IMR-90 (cell line): ENCODE data around the gene ANKRD40. TPM values are rescaled to one million over a fixed set of nuclear protein-coding genes. Genes with fewer than 3 reads are reported as not detected.
"Not testable (repeated sequence)": the region's sequence is repeated elsewhere in the genome, so short reads cannot be mapped to it uniquely, and the experiment has no call there.

Experiments used
- ATAC-seq: fragments of 200-7000 bp; cut with Tn5 transposase; 2 replicates; pipeline ENCODE4 v1.9.1; 2020; ENCODE audit warnings: low read depth, mild to moderate bottlenecking, moderate library complexity
- BruUV-seq: library from RNA; stranded (reverse); fragments of 400-500 nt; replicated peaks from 2 replicates; lab custom pipeline; 2021; lab: Mats Ljungman, UMichigan
- CTCF ChIA-PET: fragments of 300-600 bp; formaldehyde crosslinking; extraction: SDS; loops from one replicate; lab custom pipeline; 2021; ENCODE audit warnings: antibody characterized with exemption; lab: Yijun Ruan, JAX
- POLR2A ChIA-PET: fragments of 300-600 bp; sonication (Branson Sonifier 250); formaldehyde crosslinking; loops from one replicate; lab custom pipeline; 2022; ENCODE audit warnings: antibody characterized with exemption; ENCODE audit not compliant: unreplicated experiment; lab: Charles Lee
- DNase-seq: peaks from one replicate; pipeline ENCODE4 v3.0.0; 2013
- H2AFZ ChIP-seq: replicated peaks from 2 replicates; pipeline ENCODE3; 2013; ENCODE audit warnings: low read length, mild to moderate bottlenecking; ENCODE audit not compliant: poor library complexity
- H2AK5ac ChIP-seq: 2 replicates; pipeline ENCODE4 v1.6.1; 2013; ENCODE audit warnings: low read depth, low read length, inconsistent platforms
- H2AK9ac ChIP-seq: replicated peaks from 2 replicates; pipeline ENCODE3; 2013; ENCODE audit warnings: mild to moderate bottlenecking, low read depth, low read length, moderate library complexity; ENCODE audit not compliant: poor library complexity
- H2BK120ac ChIP-seq: 2 replicates; pipeline ENCODE4 v1.6.1; 2013; ENCODE audit warnings: low read depth, low read length, inconsistent platforms
- H2BK15ac ChIP-seq: 3 replicates; pipeline ENCODE4 v1.6.1; 2013; ENCODE audit warnings: low read depth, low read length, inconsistent platforms
- H2BK20ac ChIP-seq: 2 replicates; pipeline ENCODE4 v1.6.1; 2013; ENCODE audit warnings: low read depth, mild to moderate bottlenecking, inconsistent platforms, low read length, moderate library complexity
- H2BK5ac ChIP-seq: 2 replicates; pipeline ENCODE4 v1.6.1; 2013; ENCODE audit warnings: mild to moderate bottlenecking, low read depth, low read length, inconsistent platforms; ENCODE audit not compliant: poor library complexity, severe bottlenecking
- H3K14ac ChIP-seq: replicated peaks from 2 replicates; pipeline ENCODE4 v1.6.1; 2013; ENCODE audit warnings: low read depth, low read length, inconsistent platforms
- H3K18ac ChIP-seq: 2 replicates; pipeline ENCODE4 v1.6.1; 2013; ENCODE audit warnings: low read depth, low read length, control low read depth
- H3K23ac ChIP-seq: 2 replicates; pipeline ENCODE4 v1.6.1; 2013; ENCODE audit warnings: low read depth, low read length, inconsistent platforms
- H3K27ac ChIP-seq: 2 replicates; pipeline ENCODE4 v1.5.1; 2013; ENCODE audit warnings: mild to moderate bottlenecking, control low read depth, low read length; ENCODE audit not compliant: insufficient read depth
- H3K27me3 ChIP-seq: 2 replicates; pipeline ENCODE4 v1.6.1; 2013; ENCODE audit warnings: low read length; ENCODE audit not compliant: control insufficient read depth, insufficient read depth
- H3K36me3 ChIP-seq: 2 replicates; pipeline ENCODE4 v1.6.1; 2013; ENCODE audit warnings: low read length, mixed read lengths; ENCODE audit not compliant: control insufficient read depth, insufficient read depth
- H3K4ac ChIP-seq: 2 replicates; pipeline ENCODE4 v1.6.1; 2013; ENCODE audit warnings: low read depth, low read length, inconsistent platforms
- H3K4me1 ChIP-seq: 2 replicates; pipeline ENCODE4 v1.6.1; 2013; ENCODE audit warnings: low read length, mixed read lengths; ENCODE audit not compliant: control insufficient read depth, insufficient read depth
- H3K4me2 ChIP-seq: 2 replicates; pipeline ENCODE4 v1.6.1; 2013; ENCODE audit warnings: low read depth, mild to moderate bottlenecking, control low read depth, low read length, moderate library complexity
- H3K4me3 ChIP-seq: 2 replicates; pipeline ENCODE4 v1.5.1; 2013; ENCODE audit warnings: low read depth, mild to moderate bottlenecking, control low read depth, low read length, moderate library complexity; ENCODE audit not compliant: insufficient read depth
- H3K56ac ChIP-seq: 2 replicates; pipeline ENCODE4 v1.6.1; 2013; ENCODE audit warnings: low read length, inconsistent platforms; ENCODE audit not compliant: insufficient read depth; ENCODE audit errors: extremely low read depth
- H3K79me1 ChIP-seq, 2 experiments: 2 replicates each; pipeline ENCODE4 v1.6.1; 2013; ENCODE audit warnings: low read length in 2 of 2, inconsistent platforms in 1 of 2, low read depth in 1 of 2
- H3K9ac ChIP-seq: 2 replicates; pipeline ENCODE4 v1.6.1; 2013; ENCODE audit warnings: low read depth, low read length, control low read depth
- H3K9me1 ChIP-seq: 2 replicates; pipeline ENCODE4 v1.6.1; 2013; ENCODE audit warnings: low read length, inconsistent platforms; ENCODE audit not compliant: insufficient read depth
- H3K9me3 ChIP-seq: 2 replicates; pipeline ENCODE4 v1.6.1; 2013; ENCODE audit warnings: low read length; ENCODE audit not compliant: control insufficient read depth, insufficient read depth
- H4K20me1 ChIP-seq: 2 replicates; pipeline ENCODE4 v1.6.1; 2013; ENCODE audit warnings: low read length, inconsistent platforms; ENCODE audit not compliant: insufficient read depth
- H4K5ac ChIP-seq: 2 replicates; pipeline ENCODE4 v1.6.1; 2013; ENCODE audit warnings: mild to moderate bottlenecking, low read depth, low read length, control low read depth
- H4K8ac ChIP-seq, 2 experiments: 2 replicates each; pipeline ENCODE4 v1.6.1; 2013; ENCODE audit warnings: low read depth in 2 of 2, low read length in 2 of 2, control low read depth in 1 of 2, inconsistent platforms in 1 of 2
- H4K91ac ChIP-seq: 2 replicates; pipeline ENCODE4 v1.6.1; 2013; ENCODE audit warnings: low read depth, low read length, inconsistent platforms; ENCODE audit not compliant: insufficient read depth
- WGBS, 2 experiments: methylation state at CpG; one replicate each; pipeline versions ENCODE4 v1.1.5 to v1.1.7; 2013; ENCODE audit warnings: missing lambda C conversion rate in 2 of 2; ENCODE audit not compliant: insufficient read length in 1 of 2; ENCODE audit errors: extremely low coverage in 2 of 2; 5-methylcytosine and 5-hydroxymethylcytosine counted together
- dilution Hi-C: fragments of 300-500 bp; cut with HindIII; formaldehyde crosslinking; loops from one replicate; pipeline ENCODE4 v1.14.3; 2018; ENCODE audit warnings: low sequenced_read_pairs; ENCODE audit not compliant: unreplicated experiment
- in situ Hi-C: fragments of 300-500 bp; cut with MboI; formaldehyde crosslinking; loops from 3 replicates; pipeline ENCODE4 v1.14.3; 2019; ENCODE audit warnings: low sequenced_read_pairs, inconsistent platforms, mixed read lengths
- intact Hi-C: fragments of 100-400 bp; cut with micrococcal nuclease; formaldehyde crosslinking; loops from 2 replicates; pipeline ENCODE4 v1.10.0; 2022
- polyA plus RNA-seq, 3 experiments: library from polyadenylated mRNA; depleted of rRNA; stranded (reverse); fragments of >200 nt; gene quantifications; 2 replicates each; pipeline ENCODE4 v1.2.3, GENCODE V29; 2012; ENCODE audit warnings: low replicate concordance in 1 of 3
- total RNA-seq: library from RNA; depleted of rRNA; stranded (reverse); fragments of >200 nt; gene quantifications from 2 replicates; pipeline ENCODE4 v1.2.3, GENCODE V29; 2012

Gene ANKRD40
- total and polyA plus RNA-seq, 2 of the 4 experiments (the other 2 are of a cell fraction), result 23.4 to 35.8 TPM

DNA sequence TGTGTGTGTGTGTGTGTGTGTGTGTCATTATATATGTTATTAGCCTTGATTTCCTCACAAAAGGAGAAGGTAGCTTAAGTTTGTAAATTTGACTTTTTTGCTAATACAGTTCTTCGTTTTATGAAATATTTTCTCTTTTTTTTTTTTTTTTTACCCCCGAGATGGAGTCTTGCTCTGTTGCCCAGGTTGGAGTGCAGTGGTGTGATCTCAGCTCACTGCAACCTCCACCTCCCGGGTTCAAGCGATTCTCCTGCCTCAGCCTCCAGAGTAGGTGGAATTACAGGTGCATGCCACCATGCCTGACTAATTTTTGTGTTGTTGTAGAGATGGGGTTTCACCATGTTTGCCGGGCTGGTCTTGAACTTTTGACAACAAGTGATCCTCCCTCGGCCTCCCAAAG lies 16.9 kb upstream of the ANKRD40 start:
- H2BK120ac ChIP-seq, DNase-seq, H3K23ac ChIP-seq, H3K36me3 ChIP-seq, H4K8ac ChIP-seq, BruUV-seq, H2BK5ac ChIP-seq, H3K4me1 ChIP-seq, H4K5ac ChIP-seq, H2AFZ ChIP-seq, dilution Hi-C loops, H3K18ac ChIP-seq, H3K27me3 ChIP-seq, H3K4me2 ChIP-seq, H3K4ac ChIP-seq, H2BK20ac ChIP-seq, H2AK5ac ChIP-seq, intact Hi-C loops, H3K4me3 ChIP-seq, H2BK15ac ChIP-seq, H3K9me1 ChIP-seq, in situ Hi-C loops, H4K91ac ChIP-seq, H3K27ac ChIP-seq, H3K56ac ChIP-seq, H3K14ac ChIP-seq, ATAC-seq, H2AK9ac ChIP-seq, H3K9ac ChIP-seq, H3K9me3 ChIP-seq: not testable (repeated sequence)
- ChIA-PET POLR2A (interaction anchor here (0.6 kb wide), 1 partner anchor 168 kb away, joined by 14 read pairs; no protein-coding TSS in a partner anchor), CTCF (interaction anchor here (0.6 kb wide), 1 partner anchor 54 kb away, joined by 4 read pairs; no protein-coding TSS in a partner anchor)
- no CpG with 5 or more reads among the region's 6 CpGs for WGBS, 2 experiments
- H3K79me1 ChIP-seq, result peaks cover 0 to 29% of the 10 kb centered on the region in 2 experiments; a peak in 3 of 4 replicates
- H4K20me1 ChIP-seq, result peaks cover 95% of the 10 kb centered on the region
